Measurements from ENCODE around the gene ARID5B.

Gene ARID5B

GRCh38 chr10:61992059-61992460, 90.6 kb downstream of the ARID5B start:
- DNase-seq: no peak

GRCh38 chr10:61992671-61993668, 91.5 kb downstream of the ARID5B start:
- no peak for DNase-seq

- DNase-seq: no peak
Observed at GRCh38 chr10:61993711-61994401, 92.4 kb downstream of the ARID5B start.

- no peak for DNase-seq
Observed at GRCh38 chr10:61994405-61995219, 93.1 kb downstream of the ARID5B start.

GRCh38 chr10:61995220-61995503, 93.7 kb downstream of the ARID5B start:
- no peak for DNase-seq

GRCh38 chr10:61998937-61999336, 97.4 kb downstream of the ARID5B start:
- no peak for DNase-seq

- no peak for DNase-seq
Observed at GRCh38 chr10:62000037-62000603, 98.6 kb downstream of the ARID5B start.

- DNase-seq: no peak
Observed at GRCh38 chr10:62000726-62001125, 99.2 kb downstream of the ARID5B start.

GRCh38 chr10:62001898-62002297, 100.4 kb downstream of the ARID5B start:
- no peak for DNase-seq

GRCh38 chr10:62002753-62003152, 101.3 kb downstream of the ARID5B start:
- DNase-seq: no peak

- DNase-seq: no peak
Observed at GRCh38 chr10:62004042-62004441, 102.5 kb downstream of the ARID5B start.

GRCh38 chr10:62005281-62005680, 103.8 kb downstream of the ARID5B start:
- DNase-seq: no peak

- DNase-seq: no peak
Observed at GRCh38 chr10:62005687-62006086, 104.2 kb downstream of the ARID5B start.

- no peak for DNase-seq
Observed at GRCh38 chr10:62007145-62007544, 105.6 kb downstream of the ARID5B start.

- no peak for DNase-seq
Observed at GRCh38 chr10:62008196-62008595, 106.7 kb downstream of the ARID5B start.

- DNase-seq: no peak
Observed at GRCh38 chr10:62008946-62009345, 107.4 kb downstream of the ARID5B start.

GRCh38 chr10:62010366-62010765, 108.9 kb downstream of the ARID5B start:
- DNase-seq: no peak

GRCh38 chr10:62011558-62011957, 110.1 kb downstream of the ARID5B start:
- no peak for DNase-seq

- DNase-seq: no peak
Observed at GRCh38 chr10:62012318-62012717, 110.8 kb downstream of the ARID5B start.

GRCh38 chr10:62014510-62014909, 113.0 kb downstream of the ARID5B start:
- no peak for DNase-seq

GRCh38 chr10:62015994-62016393, 114.5 kb downstream of the ARID5B start:
- no peak for DNase-seq

GRCh38 chr10:62016623-62017490, 115.4 kb downstream of the ARID5B start:
- no peak for DNase-seq

Measured in SHP77 treated with DMSO at 0.1 percent for 48 hours (cell line).